ENCODE data around the gene COPZ1. TPM values are rescaled to one million over a fixed set of nuclear protein-coding genes. Genes with fewer than 3 reads are reported as not detected.
A peak's percentile ranks its signal among the peaks of the same experiment; 100 is the strongest.

The COPZ1 gene, protein sequence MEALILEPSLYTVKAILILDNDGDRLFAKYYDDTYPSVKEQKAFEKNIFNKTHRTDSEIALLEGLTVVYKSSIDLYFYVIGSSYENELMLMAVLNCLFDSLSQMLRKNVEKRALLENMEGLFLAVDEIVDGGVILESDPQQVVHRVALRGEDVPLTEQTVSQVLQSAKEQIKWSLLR
- total RNA-seq, result 100 to 1,000 TPM in 2 of 4 donors, 10 to 100 TPM in 2; 91.8 to 145 (median 107) TPM

DNA sequence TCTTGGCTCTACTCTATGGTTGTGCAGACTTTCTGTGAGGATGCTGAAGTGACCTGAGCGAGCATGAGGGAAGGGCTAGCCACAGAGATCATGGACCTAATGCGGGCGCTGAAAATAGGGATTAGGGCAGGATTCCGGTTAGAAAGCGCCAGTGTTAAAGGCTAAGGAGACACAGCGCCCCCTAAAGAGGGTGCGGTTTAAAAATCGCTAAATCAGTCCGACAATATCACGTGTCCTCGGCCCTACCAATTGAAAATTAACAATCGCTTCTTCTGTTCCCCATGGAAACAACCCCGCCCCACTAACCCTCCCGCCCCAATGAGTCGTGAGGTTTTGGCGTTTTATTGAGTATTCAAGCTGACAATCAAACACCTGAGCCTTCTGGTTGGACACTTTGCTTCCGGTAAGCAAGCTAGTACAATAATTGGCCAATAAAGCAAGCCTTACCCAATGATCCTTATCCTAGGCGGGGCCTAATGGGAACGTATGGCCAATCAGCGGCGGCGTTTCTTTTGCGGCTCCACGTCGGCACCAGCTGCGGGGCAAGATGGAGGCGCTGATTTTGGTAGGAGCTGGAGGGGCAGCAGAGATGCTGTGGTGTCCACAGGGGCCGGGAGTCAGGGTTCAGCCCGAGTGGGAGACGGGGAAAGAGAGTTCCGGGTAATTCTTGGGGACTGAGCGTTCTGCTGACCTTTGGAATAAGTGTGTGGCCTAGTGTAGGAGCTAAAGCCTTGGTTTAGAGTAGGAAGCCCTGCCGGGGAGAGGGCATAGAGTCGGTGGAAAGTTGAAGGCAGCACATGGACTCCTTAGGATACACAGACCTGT is at the start of gene COPZ1:
Gene COPZ1, plus strand, starts transcription at position 515 of the 825 bp plus-strand sequence. Its CDS starts 33 bp downstream, at position 548.
- DNase-seq, result peak; percentile 96 to 99
- Histone ChIP-seq H3K4me3 (peak within 1 kb of the TSS; percentile 79 to 86 (median 84)), H3K27me3 (no peaks in the 10 kb centered on the region), H3K36me3 (no peaks in the 10 kb centered on the region), H3K4me1 (peaks cover 16 to 29% of the 10 kb centered on the region in 2 donors), H3K27ac (peak within 1 kb of the TSS; percentile 82 to 91 (median 88)), H3K9me3 (no peaks in the 10 kb centered on the region)
- TF ChIP-seq, protein P1, sequence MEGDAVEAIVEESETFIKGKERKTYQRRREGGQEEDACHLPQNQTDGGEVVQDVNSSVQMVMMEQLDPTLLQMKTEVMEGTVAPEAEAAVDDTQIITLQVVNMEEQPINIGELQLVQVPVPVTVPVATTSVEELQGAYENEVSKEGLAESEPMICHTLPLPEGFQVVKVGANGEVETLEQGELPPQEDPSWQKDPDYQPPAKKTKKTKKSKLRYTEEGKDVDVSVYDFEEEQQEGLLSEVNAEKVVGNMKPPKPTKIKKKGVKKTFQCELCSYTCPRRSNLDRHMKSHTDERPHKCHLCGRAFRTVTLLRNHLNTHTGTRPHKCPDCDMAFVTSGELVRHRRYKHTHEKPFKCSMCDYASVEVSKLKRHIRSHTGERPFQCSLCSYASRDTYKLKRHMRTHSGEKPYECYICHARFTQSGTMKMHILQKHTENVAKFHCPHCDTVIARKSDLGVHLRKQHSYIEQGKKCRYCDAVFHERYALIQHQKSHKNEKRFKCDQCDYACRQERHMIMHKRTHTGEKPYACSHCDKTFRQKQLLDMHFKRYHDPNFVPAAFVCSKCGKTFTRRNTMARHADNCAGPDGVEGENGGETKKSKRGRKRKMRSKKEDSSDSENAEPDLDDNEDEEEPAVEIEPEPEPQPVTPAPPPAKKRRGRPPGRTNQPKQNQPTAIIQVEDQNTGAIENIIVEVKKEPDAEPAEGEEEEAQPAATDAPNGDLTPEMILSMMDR (IDR thresholded peaks at IDR 0.05 in 4 of 5, conservative IDR thresholded peaks at IDR 0.05 in 1 of 5), result peak; percentile 56 to 77 (median 67)
- TF ChIP-seq POLR2A (IDR thresholded peaks at IDR 0.05), result peak; percentile 71 to 73
- in situ Hi-C loops (cut with MboI; ENCODE audit: low sequenced_read_pairs in 4 of 4) (no loop called here), intact Hi-C loops (cut with DNase I; ENCODE audit: low total_unique reads) (loop anchor here (1.0 to 5.0 kb wide), 4 partner anchors 31 to 72 kb away; partner anchors contain the start of genes CBX5, GPR84 and HNRNPA1)
- peak; percentile 99 to 100 for ATAC-seq

DNA sequence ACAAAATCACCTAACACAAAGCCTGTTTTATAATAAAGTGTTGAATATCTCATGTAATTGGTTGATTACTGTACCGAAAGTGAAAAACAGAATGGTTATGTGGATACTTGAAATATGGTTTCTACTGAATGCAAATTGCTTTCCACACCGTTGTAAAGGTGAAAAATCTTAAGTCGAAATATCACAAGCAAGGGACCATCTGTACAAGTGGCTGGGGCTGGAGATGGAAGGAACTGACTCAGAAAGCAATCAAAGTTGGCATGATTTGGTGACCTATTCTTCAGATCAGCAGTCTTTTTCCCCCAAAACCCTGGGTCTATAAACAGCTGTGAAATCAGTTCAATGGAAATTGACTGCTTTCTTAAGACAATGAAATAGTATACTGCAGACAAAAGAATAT is 48.6 kb upstream of the COPZ1 start:
- no peak for DNase-seq
- ATAC-seq, result no peak
- H3K4me3 ChIP-seq, result no peak overlapping the region
- H3K27ac ChIP-seq, result no peak overlapping the region
- H3K4me1 ChIP-seq, result peaks cover 38 to 45% of the 10 kb centered on the region in 2 donors
- H3K9me3 ChIP-seq, result no peaks in the 10 kb centered on the region
- H3K27me3 ChIP-seq, result no peaks in the 10 kb centered on the region
- no peak for TF ChIP-seq POLR2A (IDR thresholded peaks at IDR 0.05)
- TF ChIP-seq, protein P1 (IDR thresholded peaks at IDR 0.05 in 4 of 5, conservative IDR thresholded peaks at IDR 0.05 in 1 of 5), result no peak
- peaks cover 0 to 2% of the 10 kb centered on the region in 2 donors for H3K36me3 ChIP-seq
- intact Hi-C loops (cut with DNase I; ENCODE audit: low total_unique reads), result loop anchor here (5.0 kb wide), 1 partner anchor 59 kb away; no protein-coding TSS in a partner anchor
- in situ Hi-C loops (cut with MboI; ENCODE audit: low sequenced_read_pairs in 4 of 4), result loop anchor here in 1 of 4 donors (5.0 kb wide), 1 partner anchor 91 kb away; no protein-coding TSS in a partner anchor

DNA sequence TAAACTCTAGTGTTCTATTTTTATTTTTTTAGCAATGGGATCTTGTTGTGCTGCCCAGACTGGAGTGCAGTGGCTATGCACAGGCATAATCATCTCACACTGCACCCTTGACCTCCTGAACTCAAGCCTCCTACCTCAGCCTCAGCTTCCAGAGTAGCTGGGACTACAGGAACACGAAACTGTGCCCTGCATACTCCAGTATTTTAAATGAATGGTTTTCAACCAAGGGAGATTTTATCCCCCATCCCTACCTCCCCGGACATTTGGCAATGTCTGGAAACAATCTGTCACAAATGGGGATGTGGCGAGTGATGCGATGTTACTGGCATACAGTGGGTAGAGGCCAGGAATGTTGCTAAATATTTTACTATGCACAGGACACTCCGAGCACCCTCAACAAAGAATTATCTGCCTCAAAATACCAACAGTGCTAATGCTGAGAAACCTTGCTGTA is 47.1 kb upstream of the COPZ1 start:
- peaks cover 47 to 52% of the 10 kb centered on the region in 2 donors for H3K4me1 ChIP-seq
- in situ Hi-C loops (cut with MboI; ENCODE audit: low sequenced_read_pairs in 4 of 4) (loop anchor here in 1 of 4 donors (5.0 kb wide), 1 partner anchor 89 kb away; no protein-coding TSS in a partner anchor), intact Hi-C loops (cut with DNase I; ENCODE audit: low total_unique reads) (loop anchor here (5.0 kb wide), 1 partner anchor 61 kb away; no protein-coding TSS in a partner anchor)
- TF ChIP-seq POLR2A (IDR thresholded peaks at IDR 0.05), result no peak
- TF ChIP-seq, protein P1 (IDR thresholded peaks at IDR 0.05 in 4 of 5, conservative IDR thresholded peaks at IDR 0.05 in 1 of 5), result no peak
- H3K36me3 ChIP-seq, result peaks cover 0 to 17% of the 10 kb centered on the region in 2 donors
- DNase-seq (no peak), ATAC-seq (no peak)
- peak overlapping the region; percentile 93 to 98 (median 96) for H3K27ac ChIP-seq
- no peaks in the 10 kb centered on the region for H3K9me3 ChIP-seq
- no peak overlapping the region for H3K4me3 ChIP-seq
- H3K27me3 ChIP-seq, result no peaks in the 10 kb centered on the region

DNA sequence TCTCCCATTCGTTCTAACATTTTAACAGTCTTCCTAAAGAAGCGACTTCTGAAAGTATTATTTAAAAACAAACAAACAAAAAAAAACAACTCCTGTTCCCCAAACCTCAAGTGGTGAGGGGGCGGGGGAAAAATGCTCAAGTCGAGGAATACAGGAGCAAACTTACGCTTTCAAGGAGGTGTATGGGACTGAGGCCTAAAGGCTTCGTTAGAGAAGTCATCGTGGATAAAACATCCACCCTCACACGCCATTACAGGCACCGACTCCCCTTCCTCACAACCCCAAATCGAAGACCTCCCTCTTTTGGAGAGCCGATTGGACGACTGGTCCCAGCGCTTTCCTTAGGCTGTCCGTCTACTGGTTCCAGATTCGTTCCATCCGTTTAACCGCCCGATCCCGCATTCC is 45.7 kb upstream of the COPZ1 start:
- TF ChIP-seq POLR2A (IDR thresholded peaks at IDR 0.05), result no peak
- TF ChIP-seq, protein P1 (IDR thresholded peaks at IDR 0.05 in 4 of 5, conservative IDR thresholded peaks at IDR 0.05 in 1 of 5), result no peak

More for the DNA sequence above, 45.7 kb upstream of the COPZ1 start:
- Histone ChIP-seq H3K9me3 (no peaks in the 10 kb centered on the region), H3K36me3 (peaks cover 0 to 31% of the 10 kb centered on the region in 2 donors), H3K4me1 (peaks cover 49 to 52% of the 10 kb centered on the region in 2 donors), H3K27me3 (no peaks in the 10 kb centered on the region), H3K4me3 (peak overlapping the region; percentile 64 to 95 (median 76)), H3K27ac (peak overlapping the region; percentile 93 to 98 (median 96))
- ATAC-seq (no peak), DNase-seq (no peak)
- in situ Hi-C loops (cut with MboI; ENCODE audit: low sequenced_read_pairs in 4 of 4) (loop anchor here in 1 of 4 donors (5.0 kb wide), 1 partner anchor 88 kb away; no protein-coding TSS in a partner anchor), intact Hi-C loops (cut with DNase I; ENCODE audit: low total_unique reads) (loop anchor here (5.0 kb wide), 1 partner anchor 62 kb away; no protein-coding TSS in a partner anchor)

Measured in gastrocnemius medialis (tissue), 4 donors.